WTC11 (cell line): ENCODE data around the gene DPEP2NB. TPM values are rescaled to one million over a fixed set of nuclear protein-coding genes. Genes with fewer than 3 reads are reported as not detected.
"Not testable (repeated sequence)": the region's sequence is repeated elsewhere in the genome, so short reads cannot be mapped to it uniquely, and the experiment has no call there.

Source experiments
- ATAC-seq: fragments of 200-7000 bp; cut with Tn5 transposase; 2 replicates; pipeline ENCODE4 v1.10.0; 2021; ENCODE audit warnings: mild to moderate bottlenecking, moderate library complexity
- CTCF ChIA-PET: fragments of 300-600 bp; sonication (Branson Sonifier 250); formaldehyde crosslinking; loops from one replicate; lab custom pipeline; 2021; ENCODE audit warnings: antibody characterized with exemption; lab: Charles Lee
- POLR2A ChIA-PET: fragments of 350-600 bp; sonication (Branson Sonifier 250); formaldehyde crosslinking; loops from one replicate; lab custom pipeline; 2021; ENCODE audit warnings: antibody characterized with exemption; lab: Charles Lee
- DNase-seq: peaks from one replicate; pipeline ENCODE4 v3.0.0; 2021; ENCODE audit warnings: low spot score
- H3K27ac Mint-ChIP-seq: 2 replicates; pipeline ENCODE4 v1.8.0; 2021; ENCODE audit warnings: mixed read lengths
- H3K27me3 Mint-ChIP-seq: 2 replicates; pipeline ENCODE4 v1.8.0; 2021; ENCODE audit warnings: low read depth, mild to moderate bottlenecking, moderate library complexity, mixed read lengths
- H3K36me3 Mint-ChIP-seq: 2 replicates; pipeline ENCODE4 v1.8.0; 2021; ENCODE audit warnings: mixed read lengths
- H3K4me1 Mint-ChIP-seq: 2 replicates; pipeline ENCODE4 v1.8.0; 2022; ENCODE audit warnings: mixed read lengths
- H3K4me3 Mint-ChIP-seq: 2 replicates; pipeline ENCODE4 v1.8.0; 2021; ENCODE audit warnings: mild to moderate bottlenecking, moderate library complexity, mixed read lengths
- H3K9me3 Mint-ChIP-seq: 2 replicates; pipeline ENCODE4 v1.8.0; 2021; ENCODE audit warnings: mixed read lengths
- ATF1 ChIP-seq: sonication (generic); formaldehyde crosslinking; IDR thresholded peaks from 2 replicates; pipeline ENCODE4 v1.8.1; 2023; ENCODE audit warnings: mild to moderate bottlenecking, moderate library complexity, missing genetic modification reagents
- CREB1 ChIP-seq: sonication (generic); formaldehyde crosslinking; IDR thresholded peaks from 2 replicates; pipeline ENCODE4 v1.8.0; 2023; ENCODE audit warnings: mild to moderate bottlenecking, missing genetic modification reagents
- CREM ChIP-seq: sonication (generic); formaldehyde crosslinking; IDR thresholded peaks from 2 replicates; pipeline ENCODE4 v1.8.1; 2022; ENCODE audit warnings: mild to moderate bottlenecking, missing genetic modification reagents, moderate library complexity
- ESRRA ChIP-seq: sonication (generic); formaldehyde crosslinking; IDR thresholded peaks from 2 replicates; pipeline ENCODE4 v1.8.1; 2022; ENCODE audit warnings: mild to moderate bottlenecking, missing genetic modification reagents, borderline replicate concordance
- ETV6 ChIP-seq: sonication (generic); formaldehyde crosslinking; IDR thresholded peaks from 2 replicates; pipeline ENCODE4 v1.8.1; 2022; ENCODE audit warnings: mild to moderate bottlenecking, missing genetic modification reagents
- HMGA2 ChIP-seq: fragments of 250-450 bp; sonication (Bioruptor Pico); IDR thresholded peaks from 2 replicates; pipeline ENCODE4 v1.4.0; 2021; ENCODE audit warnings: mild to moderate bottlenecking, moderate library complexity
- JUN ChIP-seq: sonication (generic); formaldehyde crosslinking; IDR thresholded peaks from 2 replicates; pipeline ENCODE4 v1.8.0; 2023; ENCODE audit warnings: mild to moderate bottlenecking, missing genetic modification reagents
- NFE2L1 ChIP-seq: sonication (generic); formaldehyde crosslinking; IDR thresholded peaks from 2 replicates; pipeline ENCODE4 v1.8.1; 2023; ENCODE audit warnings: missing genetic modification reagents
- NFYB ChIP-seq: sonication (generic); formaldehyde crosslinking; conservative IDR thresholded peaks from 2 replicates; pipeline ENCODE4 v1.8.0; 2022; ENCODE audit warnings: low read depth, missing genetic modification reagents
- ZBTB21 ChIP-seq: sonication (generic); formaldehyde crosslinking; IDR thresholded peaks from 2 replicates; pipeline ENCODE4 v1.8.1; 2023; ENCODE audit warnings: mild to moderate bottlenecking, missing genetic modification reagents, borderline replicate concordance
- ZBTB43 ChIP-seq: sonication (generic); formaldehyde crosslinking; IDR thresholded peaks from 2 replicates; pipeline ENCODE4 v1.8.1; 2023; ENCODE audit warnings: mild to moderate bottlenecking, missing genetic modification reagents
- ZNF121 ChIP-seq: sonication (generic); formaldehyde crosslinking; IDR thresholded peaks from 2 replicates; pipeline ENCODE4 v1.8.0; 2023; ENCODE audit warnings: missing genetic modification reagents
- ZNF232 ChIP-seq: sonication (generic); formaldehyde crosslinking; IDR thresholded peaks from 2 replicates; pipeline ENCODE4 v1.8.0; 2022; ENCODE audit warnings: mild to moderate bottlenecking, missing genetic modification reagents
- ZNF317 ChIP-seq: sonication (generic); formaldehyde crosslinking; IDR thresholded peaks from 2 replicates; pipeline ENCODE4 v1.8.1; 2023; ENCODE audit warnings: low read depth, mild to moderate bottlenecking, moderate library complexity, missing genetic modification reagents, borderline replicate concordance
- ZNF532 ChIP-seq: fragments of 250-450 bp; sonication (Bioruptor Pico); IDR thresholded peaks from 2 replicates; pipeline ENCODE4 v1.9.0; 2021; ENCODE audit warnings: mild to moderate bottlenecking, borderline replicate concordance
- total RNA-seq: library from RNA; stranded (reverse); gene quantifications from 3 replicates; pipeline ENCODE4 v1.2.3, GENCODE V29; 2021
- TF ChIP-seq, protein P1 (sequence below): sonication (generic); formaldehyde crosslinking; IDR thresholded peaks from 2 replicates; pipeline ENCODE4 v1.8.1; 2023; ENCODE audit warnings: mild to moderate bottlenecking, missing genetic modification reagents, moderate library complexity
- TF ChIP-seq, protein P2 (sequence below): sonication (generic); formaldehyde crosslinking; IDR thresholded peaks from 2 replicates; pipeline ENCODE4 v1.8.1; 2022; ENCODE audit warnings: low read depth, mild to moderate bottlenecking, moderate library complexity, missing genetic modification reagents, borderline replicate concordance
- TF ChIP-seq, protein P3 (sequence below): sonication (generic); formaldehyde crosslinking; IDR thresholded peaks from 2 replicates; pipeline ENCODE4 v1.8.0; 2022; ENCODE audit warnings: mild to moderate bottlenecking, missing genetic modification reagents

The DPEP2NB gene
- total RNA-seq, 1 experiment from 2014 or later: not detected

- TF ChIP-seq ZNF532 (CRISPR knock-in tag): no peak
- TF ChIP-seq NFE2L1 (CRISPR knock-in tag): no peak
- no peak for TF ChIP-seq NFYB (CRISPR knock-in tag)
These were observed 16.2 kb upstream of the DPEP2NB start (continued) for GRCh38 chr16:68031951-68032350.

GRCh38 chr16:68030108-68030507 lies 14.4 kb upstream of the DPEP2NB start:
- H3K4me3 Mint-ChIP-seq, H3K27ac Mint-ChIP-seq, DNase-seq, H3K4me1 Mint-ChIP-seq, ATAC-seq, H3K27me3 Mint-ChIP-seq, H3K9me3 Mint-ChIP-seq, POLR2A ChIA-PET: not testable (repeated sequence)
- peaks cover 13% of the 10 kb centered on the region; the same call in 1 of the 2 replicates for H3K36me3 Mint-ChIP-seq
- CTCF ChIA-PET: interaction anchor here (4.3 kb wide), 1 partner anchor 10 kb away, joined by 19 read pairs; no protein-coding TSS in a partner anchor

DNA sequence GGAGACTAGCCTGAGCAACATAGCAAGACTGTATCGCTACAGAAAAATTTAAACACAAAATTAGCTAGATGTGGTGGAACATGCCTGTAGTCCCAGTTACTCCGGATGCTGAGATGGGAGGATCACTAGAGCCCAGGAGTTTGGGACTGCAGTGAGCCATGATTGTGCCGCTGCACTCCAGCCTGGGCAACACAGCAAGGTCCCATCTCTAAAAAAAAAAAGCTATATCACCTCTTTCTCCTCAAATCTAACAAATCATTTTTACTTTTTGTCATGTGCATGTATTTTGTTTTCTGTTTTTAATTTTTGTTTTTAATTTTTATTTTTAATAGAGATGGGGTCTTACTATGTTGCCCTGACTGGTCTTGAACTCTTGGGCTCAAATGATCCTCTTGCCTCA lies 13.3 kb upstream of the DPEP2NB start:
- peaks cover 13% of the 10 kb centered on the region; the same call in 1 of the 2 replicates for H3K36me3 Mint-ChIP-seq
- no peaks in the 10 kb centered on the region for H3K27me3 Mint-ChIP-seq
- H3K27ac Mint-ChIP-seq: no peak overlapping the region
- H3K4me1 Mint-ChIP-seq: 0 out of 2 replicates have a peak, but pooled peaks cover 3% of the 10 kb centered on the region
- peak; percentile 58; the same call in 1 of the 2 replicates for TF ChIP-seq ZNF121 (CRISPR knock-in tag)
- TF ChIP-seq ZNF317: no peak
- ATAC-seq: no peak
- POLR2A ChIA-PET: no interaction called here
- no peak for DNase-seq
- H3K4me3 Mint-ChIP-seq: no peak overlapping the region
- no peaks in the 10 kb centered on the region for H3K9me3 Mint-ChIP-seq
- CTCF ChIA-PET: interaction anchor here (1.0 to 4.3 kb wide), 2 partner anchors 12 to 13 kb away, joined by 3 to 19 read pairs; no protein-coding TSS in a partner anchor

DNA sequence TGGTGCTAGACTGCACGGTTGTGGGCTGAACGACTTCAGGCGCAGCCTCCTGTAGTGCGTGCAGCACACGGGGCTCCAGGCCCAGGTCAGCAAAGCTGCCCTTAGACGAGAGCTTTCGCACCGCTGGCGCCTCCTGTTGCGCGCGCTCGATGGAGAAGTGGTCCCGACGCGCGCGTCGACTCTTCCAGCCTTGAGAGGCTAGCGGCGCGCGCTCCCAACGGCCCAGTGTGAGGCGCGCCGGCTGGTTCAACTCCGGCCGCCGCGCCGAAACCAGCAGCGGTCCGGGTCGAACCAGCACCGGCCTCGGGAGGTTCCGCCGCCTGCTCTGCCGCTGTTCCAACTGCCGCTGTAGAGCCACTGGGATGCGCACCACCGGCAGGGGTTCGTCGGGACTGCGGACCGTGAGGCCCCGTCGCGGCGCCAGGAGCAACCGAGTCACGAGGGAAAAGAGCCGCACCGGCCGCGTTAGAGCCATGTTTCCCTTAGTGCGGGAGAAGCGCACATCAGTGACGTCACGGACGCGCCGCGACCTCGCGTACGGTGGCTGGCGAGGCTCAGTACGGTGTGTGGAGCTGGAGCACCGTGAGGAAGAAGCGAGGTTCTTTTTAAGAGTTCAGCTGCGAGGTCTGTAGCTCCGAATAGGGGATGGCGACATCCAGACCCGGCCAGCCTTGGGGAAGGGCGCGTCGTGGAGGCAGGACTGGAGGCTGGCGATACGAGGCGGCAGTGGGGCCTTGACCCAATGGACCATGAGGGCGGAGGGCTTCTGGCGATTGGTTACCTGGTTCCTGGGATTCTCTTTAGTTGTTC lies 7.2 kb upstream of the DPEP2NB start, which contains the start of the genes DDX28 and DUS2:
TSS of gene DDX28 (minus strand) at position 505 of the 810 bp plus-strand sequence. CDS start at position 475, 30 bp downstream.
TSS of gene DUS2 (plus strand) at position 557 of the 810 bp plus-strand sequence. CDS start 14,740 bp downstream, outside the sequence.
- Mint-ChIP-seq H3K36me3 (peaks cover 14% of the 10 kb centered on the region; the same call in 1 of the 2 replicates), H3K9me3 (no peaks in the 10 kb centered on the region), H3K27ac (peak within 1 kb of the TSS; percentile 100), H3K27me3 (no peaks in the 10 kb centered on the region; the same call in 1 of the 2 replicates), H3K4me3 (peak within 1 kb of the TSS; percentile 100), H3K4me1 (peaks cover 15% of the 10 kb centered on the region)
- ATAC-seq (peak; percentile 67), DNase-seq (peak; percentile 92)
- ChIA-PET POLR2A (interaction anchor here (0.6 to 1.8 kb wide), 4 partner anchors 18 to 57 kb away, joined by 3 to 9 read pairs (median 8); no protein-coding TSS in a partner anchor), CTCF (interaction anchor here (0.9 to 3.2 kb wide), 11 partner anchors 17 to 359 kb away, joined by 3 to 17 read pairs (median 3); no protein-coding TSS in a partner anchor)
- TF ChIP-seq CREB1 (CRISPR knock-in tag) (peak; percentile 96), ATF1 (CRISPR knock-in tag) (peak; percentile 94; the same call in 1 of the 2 replicates), CREM (peak; percentile 100), JUN (peak; percentile 83; the same call in 1 of the 2 replicates), ETV6 (CRISPR knock-in tag) (peak; percentile 95), HMGA2 (CRISPR knock-in tag) (no peak), NFYB (CRISPR knock-in tag) (no peak), ESRRA (peak; percentile 86; the same call in 1 of the 2 replicates), ZBTB21 (no peak), ZBTB43 (CRISPR knock-in tag) (peak; percentile 81; the same call in 1 of the 2 replicates), ZNF232 (CRISPR knock-in tag) (peak; percentile 89; the same call in 1 of the 2 replicates)
- TF ChIP-seq, protein P1, sequence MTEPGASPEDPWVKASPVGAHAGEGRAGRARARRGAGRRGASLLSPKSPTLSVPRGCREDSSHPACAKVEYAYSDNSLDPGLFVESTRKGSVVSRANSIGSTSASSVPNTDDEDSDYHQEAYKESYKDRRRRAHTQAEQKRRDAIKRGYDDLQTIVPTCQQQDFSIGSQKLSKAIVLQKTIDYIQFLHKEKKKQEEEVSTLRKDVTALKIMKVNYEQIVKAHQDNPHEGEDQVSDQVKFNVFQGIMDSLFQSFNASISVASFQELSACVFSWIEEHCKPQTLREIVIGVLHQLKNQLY (CRISPR knock-in tag): no peak
- TF ChIP-seq, protein P2, sequence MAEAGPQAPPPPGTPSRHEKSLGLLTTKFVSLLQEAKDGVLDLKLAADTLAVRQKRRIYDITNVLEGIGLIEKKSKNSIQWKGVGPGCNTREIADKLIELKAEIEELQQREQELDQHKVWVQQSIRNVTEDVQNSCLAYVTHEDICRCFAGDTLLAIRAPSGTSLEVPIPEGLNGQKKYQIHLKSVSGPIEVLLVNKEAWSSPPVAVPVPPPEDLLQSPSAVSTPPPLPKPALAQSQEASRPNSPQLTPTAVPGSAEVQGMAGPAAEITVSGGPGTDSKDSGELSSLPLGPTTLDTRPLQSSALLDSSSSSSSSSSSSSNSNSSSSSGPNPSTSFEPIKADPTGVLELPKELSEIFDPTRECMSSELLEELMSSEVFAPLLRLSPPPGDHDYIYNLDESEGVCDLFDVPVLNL (CRISPR knock-in tag): no peak; the same call in 1 of the 2 replicates
- TF ChIP-seq, protein P3, sequence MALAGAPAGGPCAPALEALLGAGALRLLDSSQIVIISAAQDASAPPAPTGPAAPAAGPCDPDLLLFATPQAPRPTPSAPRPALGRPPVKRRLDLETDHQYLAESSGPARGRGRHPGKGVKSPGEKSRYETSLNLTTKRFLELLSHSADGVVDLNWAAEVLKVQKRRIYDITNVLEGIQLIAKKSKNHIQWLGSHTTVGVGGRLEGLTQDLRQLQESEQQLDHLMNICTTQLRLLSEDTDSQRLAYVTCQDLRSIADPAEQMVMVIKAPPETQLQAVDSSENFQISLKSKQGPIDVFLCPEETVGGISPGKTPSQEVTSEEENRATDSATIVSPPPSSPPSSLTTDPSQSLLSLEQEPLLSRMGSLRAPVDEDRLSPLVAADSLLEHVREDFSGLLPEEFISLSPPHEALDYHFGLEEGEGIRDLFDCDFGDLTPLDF: peak; percentile 86; the same call in 1 of the 2 replicates
